ENCODE data around the gene VCL.
A peak's percentile ranks its signal among the peaks of the same experiment; 100 is the strongest.
"Not testable (repeated sequence)": the region's sequence is repeated elsewhere in the genome, so short reads cannot be mapped to it uniquely, and the experiment has no call there.

Gene VCL

GRCh38 chr10:73973427-73973826 is 24.5 kb upstream of the VCL start:
- DNase-seq: no peak

- DNase-seq: no peak
Measured at GRCh38 chr10:73974309-73974946, 23.5 kb upstream of the VCL start.

DNA sequence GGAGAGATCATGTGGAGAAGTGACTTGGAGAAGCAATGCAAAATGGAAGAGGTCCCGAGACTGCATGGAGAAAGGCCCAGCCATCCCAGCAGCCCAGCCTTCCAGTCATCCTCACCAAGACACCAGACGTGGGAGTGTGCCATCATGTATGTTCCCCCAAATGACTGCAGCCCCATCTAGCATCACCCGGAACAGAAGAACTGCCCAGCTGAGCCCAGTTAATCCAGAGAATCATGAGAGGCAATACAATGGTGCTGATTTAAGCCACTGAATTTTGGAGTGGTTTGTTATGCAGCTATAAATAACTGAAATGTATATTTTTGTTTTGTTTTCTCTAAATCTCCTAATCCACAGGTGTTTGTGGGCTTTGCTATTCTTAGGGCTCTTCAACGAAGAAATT is 22.5 kb upstream of the VCL start:
- no peak for DNase-seq

DNA sequence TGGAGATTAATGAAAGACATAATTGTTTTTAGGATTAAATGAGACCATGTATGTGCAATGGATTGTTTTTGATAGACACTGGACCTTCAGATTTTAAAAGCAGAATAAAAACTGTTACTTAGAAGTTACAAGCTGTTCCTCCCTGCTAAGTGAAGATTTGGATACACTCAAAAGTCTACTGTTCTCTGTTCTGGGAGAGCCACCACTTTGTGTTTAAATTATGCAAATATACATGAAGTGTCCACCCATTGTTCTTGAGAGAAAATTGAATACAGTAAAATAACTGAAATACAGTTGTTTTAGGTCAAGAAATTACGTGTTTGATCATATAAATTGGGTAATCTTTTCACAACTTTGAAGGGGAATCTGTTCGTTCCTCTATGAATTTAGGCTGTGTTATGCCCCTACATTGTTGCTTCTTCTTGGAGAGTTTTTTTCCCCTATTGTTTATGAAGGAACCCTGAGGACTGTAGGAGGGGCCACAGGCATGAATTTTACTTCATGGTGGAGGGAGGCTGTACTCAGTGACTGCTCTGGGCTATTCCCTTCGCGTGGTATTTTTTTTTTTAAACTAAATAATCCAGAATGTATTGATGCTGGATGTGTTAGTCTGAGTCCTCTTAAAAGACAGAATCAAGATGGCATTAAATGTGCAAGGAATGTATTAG is 18.6 kb upstream of the VCL start:
- no peak for DNase-seq

GRCh38 chr10:73979809-73980433 is 18.0 kb upstream of the VCL start:
- DNase-seq: no peak

- no peak for DNase-seq
Measured at GRCh38 chr10:73981812-73982211, 16.1 kb upstream of the VCL start.

DNA sequence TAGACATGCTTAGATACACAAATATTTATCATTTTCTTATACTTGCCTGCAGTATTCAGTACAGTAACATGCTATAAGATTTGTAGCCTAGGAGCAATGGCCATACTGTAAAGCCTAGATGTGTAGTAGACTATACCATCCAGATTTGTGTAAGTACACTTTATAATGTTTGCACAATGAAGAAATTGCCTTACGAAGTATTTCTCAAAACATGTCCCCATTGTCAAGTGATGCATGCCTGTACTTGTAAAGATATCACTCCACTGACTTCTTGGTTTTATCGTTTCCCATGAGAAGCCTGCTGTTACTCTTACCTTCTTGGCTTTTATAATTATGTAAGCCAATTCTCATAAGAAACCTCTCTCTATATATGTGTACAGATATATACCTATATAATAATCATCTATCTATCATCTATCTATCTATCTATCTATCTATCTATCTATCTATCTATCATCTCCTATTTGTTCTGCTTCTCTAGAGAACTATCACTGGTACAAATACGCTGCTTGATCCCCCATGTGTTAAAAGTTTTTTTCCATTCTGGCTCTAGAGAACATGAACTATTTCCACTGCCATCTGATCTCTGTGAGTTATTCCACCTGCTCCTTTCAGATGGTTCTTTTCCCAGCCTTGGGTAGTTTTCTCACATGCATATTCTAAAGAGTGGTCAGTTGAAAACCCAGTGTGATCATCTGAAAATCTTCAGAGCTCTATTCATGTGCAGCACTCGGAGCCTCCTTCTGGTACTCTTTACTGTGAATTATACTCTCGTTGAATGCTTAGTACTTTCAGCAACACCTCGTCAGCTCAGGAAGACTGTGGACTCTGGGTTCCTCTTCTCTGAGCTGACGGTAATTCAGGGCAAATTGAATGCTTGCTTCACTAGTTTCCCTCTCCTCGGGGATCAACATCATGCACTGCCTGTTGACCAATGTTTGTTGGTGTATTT is 14.5 kb upstream of the VCL start:
- DNase-seq: no peak

- DNase-seq: no peak
Measured at GRCh38 chr10:73989594-73990150, 8.2 kb upstream of the VCL start.

DNA sequence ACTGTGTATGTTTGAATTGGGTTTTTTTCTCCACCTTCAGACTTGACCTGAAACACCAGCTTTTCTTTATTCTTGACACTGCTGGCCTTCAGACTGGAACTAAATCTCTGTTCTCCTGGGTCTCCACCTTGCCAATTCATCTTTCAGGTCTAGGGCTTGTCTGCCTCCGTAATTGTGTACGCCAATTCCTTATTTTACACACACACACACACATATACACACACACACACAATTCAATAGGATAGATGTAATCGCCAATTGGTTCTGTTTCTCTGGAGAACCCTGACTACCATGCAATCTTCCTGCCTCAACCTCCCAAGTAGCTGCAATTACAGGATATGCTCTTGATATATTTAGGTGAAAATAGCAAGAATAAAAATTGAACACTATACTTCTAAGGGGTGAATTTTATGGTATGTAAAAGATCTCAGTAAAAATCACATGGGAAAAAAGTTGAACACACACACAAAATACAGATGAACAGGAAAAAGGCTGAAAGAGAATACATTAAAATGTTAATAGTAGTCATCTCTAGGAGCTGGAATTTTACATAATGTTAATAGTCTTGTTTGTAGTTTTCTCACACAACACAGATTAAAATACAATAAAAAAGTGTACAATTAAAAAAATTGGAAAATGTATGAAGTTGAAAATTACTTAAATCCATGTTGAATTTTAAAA is 6.6 kb upstream of the VCL start:
- DNase-seq: no peak

GRCh38 chr10:73991884-73992245 is 6.1 kb upstream of the VCL start:
- no peak for DNase-seq

DNA sequence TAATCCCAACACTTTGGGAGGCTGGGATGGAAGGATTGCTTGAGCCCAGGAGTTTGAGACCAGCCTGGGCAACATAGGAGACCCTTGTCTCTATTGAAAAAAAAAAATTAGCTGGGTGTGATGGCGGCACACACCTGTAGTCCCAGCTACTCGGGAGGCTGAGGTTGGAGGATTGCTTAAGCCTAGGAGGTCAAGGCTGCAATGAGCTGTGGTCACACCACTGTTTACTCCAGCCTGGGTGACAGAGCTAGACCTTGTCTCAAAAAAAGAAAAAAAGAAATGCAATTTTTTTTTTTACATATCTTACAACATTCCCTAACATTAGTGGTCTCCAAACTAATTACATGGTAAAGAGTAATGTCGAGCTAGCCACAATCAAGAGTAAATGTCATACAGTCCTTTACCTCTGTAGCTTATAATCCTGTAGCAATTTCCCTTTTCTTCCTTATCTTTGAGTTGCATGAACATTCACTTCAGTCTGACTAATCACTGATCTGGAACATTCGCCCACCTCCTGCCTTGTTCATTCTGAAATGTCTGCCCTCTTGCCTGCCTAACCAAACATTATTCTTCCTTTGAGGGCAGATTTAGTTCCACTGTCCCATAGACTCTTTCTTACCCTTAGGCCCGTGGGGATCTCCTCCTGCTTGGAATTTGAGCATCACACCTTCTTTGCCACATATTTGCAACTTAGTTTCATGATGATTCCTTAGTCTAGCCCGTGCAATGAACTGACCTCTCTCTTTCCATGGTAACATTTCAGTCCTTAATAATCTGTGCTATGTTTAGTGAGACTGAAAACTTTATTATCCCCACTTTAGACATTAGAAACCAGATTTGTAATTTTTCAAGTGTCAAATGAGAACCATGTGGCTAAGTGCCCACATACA is 4.8 kb upstream of the VCL start:
- no peak for DNase-seq

- DNase-seq: no peak
Measured at GRCh38 chr10:73995035-73995358, 2.9 kb upstream of the VCL start.

DNA sequence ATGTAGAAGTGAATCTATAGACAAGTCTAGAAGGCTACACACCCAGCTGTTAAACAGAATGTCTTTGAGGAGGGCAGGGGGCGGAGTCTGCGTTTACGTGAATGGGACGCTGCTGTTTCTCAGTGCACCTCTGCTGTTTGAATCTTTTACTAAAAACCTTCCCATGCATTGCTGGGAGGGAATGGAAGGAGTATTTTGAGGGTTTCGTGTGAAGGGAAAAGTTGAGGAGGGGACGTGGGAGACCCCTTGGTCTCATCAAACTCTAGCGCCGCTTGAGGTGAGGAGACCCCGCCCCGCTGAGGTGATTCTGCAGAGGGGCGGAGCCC is 492 bp upstream of the VCL start:
- no peak for DNase-seq

DNA sequence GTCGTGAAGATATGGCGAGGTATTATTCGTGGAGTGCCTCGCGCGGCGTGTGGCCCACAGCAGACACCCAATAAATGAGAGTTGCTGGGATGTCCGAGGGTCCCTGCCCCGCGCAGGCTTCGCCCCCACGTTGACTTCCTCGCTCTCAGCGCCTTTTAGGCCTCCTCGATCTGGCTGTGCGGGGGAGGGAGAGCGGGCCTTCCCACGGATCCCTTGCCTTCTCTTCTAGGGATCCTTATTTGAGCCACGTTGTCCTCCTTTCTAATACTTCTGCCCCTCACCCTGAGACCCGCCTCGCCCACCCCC is 660 bp downstream of the VCL start:
- no peak for DNase-seq

DNA sequence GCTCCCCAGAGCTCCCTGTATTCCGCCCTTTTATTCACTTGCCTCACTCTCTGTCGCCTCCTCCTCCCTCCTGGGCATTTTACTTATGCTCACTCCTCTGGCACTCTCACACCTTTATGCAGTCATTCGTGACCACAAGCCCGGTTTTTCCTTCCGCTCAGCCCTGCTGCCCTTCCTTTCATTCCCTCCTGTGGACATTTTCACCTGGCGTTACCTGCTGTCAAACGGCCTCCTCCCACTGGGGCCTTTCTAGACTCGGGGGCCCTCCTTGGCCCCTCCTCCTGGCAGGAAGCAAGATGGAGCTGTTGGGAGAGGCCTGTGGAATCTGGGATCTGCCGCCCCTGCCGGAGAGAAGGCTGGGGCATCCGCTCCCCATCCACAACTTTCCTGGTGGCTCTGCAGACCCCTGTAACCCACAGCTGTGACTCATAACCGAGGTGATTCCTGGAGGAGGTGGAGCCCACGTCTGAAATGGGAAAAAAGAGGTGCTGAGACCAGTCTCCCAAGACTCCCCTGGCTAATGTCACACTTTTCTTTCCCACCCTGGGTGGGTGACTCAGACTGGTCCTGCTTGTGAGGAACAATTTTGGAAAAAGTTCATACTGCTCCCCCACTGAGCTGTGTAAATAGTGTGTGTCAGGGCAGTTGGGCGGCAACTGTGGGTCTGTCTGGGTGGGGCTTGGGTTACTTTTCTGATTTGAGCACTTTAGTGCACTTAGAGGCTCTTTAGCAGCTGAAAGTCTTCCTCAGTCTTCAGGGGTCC is 1.2 kb downstream of the VCL start:
- peak; percentile 39 for DNase-seq

DNA sequence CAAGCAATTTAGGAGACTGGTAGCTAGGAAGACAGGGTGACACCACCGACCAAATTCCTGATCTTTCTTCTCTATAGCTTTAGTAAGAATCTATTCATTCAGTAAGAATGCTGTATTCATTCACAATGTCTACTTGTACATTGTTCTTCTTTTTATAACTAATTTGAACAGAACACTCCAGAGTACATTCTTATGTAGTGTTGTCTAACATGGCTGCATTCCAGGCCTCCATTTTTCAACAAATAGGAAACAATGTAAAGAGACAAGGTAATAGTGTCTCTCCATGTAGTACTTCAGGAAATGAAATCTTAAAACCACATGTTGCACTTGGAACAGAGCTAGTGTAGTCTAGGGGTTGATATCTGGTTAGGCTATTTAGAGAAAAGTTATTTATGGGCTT is 1.8 kb downstream of the VCL start:
- DNase-seq: no peak

- DNase-seq: not testable (repeated sequence)
Measured at GRCh38 chr10:74000244-74000643, 2.3 kb downstream of the VCL start.

- DNase-seq: no peak
Measured at GRCh38 chr10:74000892-74001669, 3.2 kb downstream of the VCL start.

DNA sequence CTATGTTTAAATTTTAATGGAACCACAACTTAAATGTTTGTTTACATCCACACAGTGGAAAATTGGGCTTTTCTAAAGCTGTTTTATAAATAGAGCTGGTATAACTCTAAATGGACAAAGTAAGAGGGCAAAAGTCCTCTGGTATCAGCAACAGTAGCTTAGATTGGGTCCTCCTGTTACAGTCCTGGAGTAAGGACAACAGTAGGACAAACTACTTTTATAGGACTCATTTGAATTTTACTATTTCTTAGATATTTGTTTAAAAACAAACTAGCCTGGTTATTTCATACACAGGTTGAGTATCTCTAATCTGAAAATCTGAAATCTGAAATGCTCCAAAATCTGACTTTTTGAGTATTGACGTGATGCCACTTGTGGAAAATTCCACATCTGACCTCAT is 8.4 kb downstream of the VCL start:
- DNase-seq: no peak

DNA sequence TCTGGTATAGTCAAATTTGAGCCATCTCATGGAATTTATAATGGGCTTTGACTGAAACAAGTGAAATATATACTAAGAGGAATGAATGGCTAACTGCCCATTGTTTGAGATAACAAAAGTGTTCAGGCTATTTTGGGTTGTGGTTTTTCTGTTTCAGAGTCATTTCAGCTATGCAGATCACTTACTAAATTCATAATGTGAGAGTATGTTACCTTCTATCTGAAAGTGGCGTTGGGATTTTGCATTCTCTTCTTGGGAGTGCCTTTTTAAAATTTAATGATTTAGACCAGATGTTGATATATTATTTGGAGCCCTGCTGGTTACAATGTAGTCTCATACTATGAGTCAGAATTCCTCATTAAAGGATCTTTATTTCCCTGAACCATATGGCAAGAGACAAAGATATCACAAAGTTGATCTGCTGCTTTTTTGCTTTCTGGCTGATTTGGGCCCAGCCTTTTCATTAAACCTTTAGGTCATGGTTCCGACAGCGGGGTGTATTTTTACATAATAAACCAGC is 10.4 kb downstream of the VCL start:
- DNase-seq: no peak
